Ovary (tissue), 3 donors: Measurements from ENCODE around the gene SLC4A3.

Experiments
- CTCF ChIP-seq, 3 donors: fragments of 450-650 bp in 2 of 3; fragments of 200-600 bp in 1 of 3; IDR thresholded peaks; one replicate each; pipeline versions ENCODE4 v1.5.1 to v1.8.0; 2016 to 2022; ENCODE audit warnings: antibody characterized with exemption in 3 of 3, mild to moderate bottlenecking in 1 of 3
- EP300 ChIP-seq: sonication (generic); formaldehyde crosslinking; IDR thresholded peaks from one replicate; pipeline ENCODE4 v1.6.1; 2017; ENCODE audit warnings: antibody characterized with exemption
- POLR2A ChIP-seq: fragments of 450-650 bp; IDR thresholded peaks from one replicate; pipeline ENCODE4 v1.6.1; 2017; ENCODE audit warnings: antibody characterized with exemption, mild to moderate bottlenecking, moderate library complexity
- donor health status: DM: no; HTN: no; CAD: no.

GRCh38 chr2:219665926-219666325 is 38.5 kb downstream of the SLC4A3 start:
- TF ChIP-seq CTCF (IDR thresholded peaks at IDR 0.05) (no peak), POLR2A (no peak), EP300 (no peak)
